Measurements from ENCODE around the gene OSTN. TPM values are rescaled to one million over a fixed set of nuclear protein-coding genes. Genes with fewer than 3 reads are reported as not detected.
"Not testable (repeated sequence)": the region's sequence is repeated elsewhere in the genome, so short reads cannot be mapped to it uniquely, and the experiment has no call there.

The OSTN gene
- total RNA-seq, 4 donors from 2014 or later, result not detected

DNA sequence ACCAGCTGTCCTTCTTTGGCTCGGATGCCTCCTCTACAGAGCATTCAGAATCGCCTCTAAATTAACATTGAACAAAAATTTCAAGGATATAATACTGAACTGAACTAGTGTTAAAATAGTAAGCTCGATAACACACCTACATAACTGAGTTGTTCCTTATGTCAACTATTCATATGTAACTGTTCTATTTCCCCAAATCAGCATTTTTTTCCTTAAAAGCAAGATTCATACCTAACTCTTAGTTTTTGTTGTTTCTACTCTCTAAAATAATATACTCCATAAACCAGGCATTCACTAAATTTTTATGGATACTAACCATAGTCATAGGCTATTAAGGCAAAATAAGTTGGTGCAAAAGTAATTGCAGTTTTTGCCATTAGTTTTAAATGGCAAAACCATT lies 32.7 kb upstream of the OSTN start:
- H3K9me3 ChIP-seq, result no peaks in the 10 kb centered on the region
- 84 to 87% methylated on average over 3 of the region's 3 CpGs for WGBS, 2 donors
- TF ChIP-seq EP300 (IDR thresholded peaks at IDR 0.05) (no peak), POLR2A (IDR thresholded peaks at IDR 0.05) (no peak)
- TF ChIP-seq, protein P1, sequence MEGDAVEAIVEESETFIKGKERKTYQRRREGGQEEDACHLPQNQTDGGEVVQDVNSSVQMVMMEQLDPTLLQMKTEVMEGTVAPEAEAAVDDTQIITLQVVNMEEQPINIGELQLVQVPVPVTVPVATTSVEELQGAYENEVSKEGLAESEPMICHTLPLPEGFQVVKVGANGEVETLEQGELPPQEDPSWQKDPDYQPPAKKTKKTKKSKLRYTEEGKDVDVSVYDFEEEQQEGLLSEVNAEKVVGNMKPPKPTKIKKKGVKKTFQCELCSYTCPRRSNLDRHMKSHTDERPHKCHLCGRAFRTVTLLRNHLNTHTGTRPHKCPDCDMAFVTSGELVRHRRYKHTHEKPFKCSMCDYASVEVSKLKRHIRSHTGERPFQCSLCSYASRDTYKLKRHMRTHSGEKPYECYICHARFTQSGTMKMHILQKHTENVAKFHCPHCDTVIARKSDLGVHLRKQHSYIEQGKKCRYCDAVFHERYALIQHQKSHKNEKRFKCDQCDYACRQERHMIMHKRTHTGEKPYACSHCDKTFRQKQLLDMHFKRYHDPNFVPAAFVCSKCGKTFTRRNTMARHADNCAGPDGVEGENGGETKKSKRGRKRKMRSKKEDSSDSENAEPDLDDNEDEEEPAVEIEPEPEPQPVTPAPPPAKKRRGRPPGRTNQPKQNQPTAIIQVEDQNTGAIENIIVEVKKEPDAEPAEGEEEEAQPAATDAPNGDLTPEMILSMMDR (IDR thresholded peaks at IDR 0.05), result no peak
- no peaks in the 10 kb centered on the region for H3K36me3 ChIP-seq
- H3K27me3 ChIP-seq, result no peaks in the 10 kb centered on the region
- no peak overlapping the region for H3K4me3 ChIP-seq
- no peak overlapping the region for H3K27ac ChIP-seq
- no peak for DNase-seq (ENCODE audit: low spot score in 2 of 2)
- no peaks in the 10 kb centered on the region for H3K4me1 ChIP-seq

DNA sequence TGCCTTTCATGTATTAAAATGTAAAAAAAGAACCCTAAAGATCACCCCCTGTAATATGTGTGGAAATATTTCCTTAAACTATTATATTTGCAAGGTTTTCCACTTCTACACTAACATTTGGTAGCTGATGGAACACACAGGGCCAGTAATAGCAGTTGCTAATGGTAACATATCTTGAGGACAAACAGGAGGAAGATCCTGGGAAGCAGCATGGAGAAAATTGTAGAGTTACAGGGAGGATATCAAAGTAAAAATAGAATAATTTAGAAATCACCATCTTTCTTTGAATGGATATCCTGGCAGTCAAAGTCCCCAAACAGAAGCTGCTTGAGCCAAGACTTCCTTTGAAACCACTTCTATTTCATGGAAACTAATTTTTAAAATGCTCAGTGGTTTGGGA lies 29.5 kb upstream of the OSTN start:
- TF ChIP-seq, protein P1 (IDR thresholded peaks at IDR 0.05), result no peak
- TF ChIP-seq POLR2A (IDR thresholded peaks at IDR 0.05), result no peak
- no peak for TF ChIP-seq EP300 (IDR thresholded peaks at IDR 0.05)
- no peak for DNase-seq (ENCODE audit: low spot score in 2 of 2)
- Histone ChIP-seq H3K27me3 (no peaks in the 10 kb centered on the region), H3K27ac (no peak overlapping the region), H3K4me3 (no peak overlapping the region), H3K9me3 (no peaks in the 10 kb centered on the region), H3K36me3 (no peaks in the 10 kb centered on the region), H3K4me1 (no peaks in the 10 kb centered on the region)

DNA sequence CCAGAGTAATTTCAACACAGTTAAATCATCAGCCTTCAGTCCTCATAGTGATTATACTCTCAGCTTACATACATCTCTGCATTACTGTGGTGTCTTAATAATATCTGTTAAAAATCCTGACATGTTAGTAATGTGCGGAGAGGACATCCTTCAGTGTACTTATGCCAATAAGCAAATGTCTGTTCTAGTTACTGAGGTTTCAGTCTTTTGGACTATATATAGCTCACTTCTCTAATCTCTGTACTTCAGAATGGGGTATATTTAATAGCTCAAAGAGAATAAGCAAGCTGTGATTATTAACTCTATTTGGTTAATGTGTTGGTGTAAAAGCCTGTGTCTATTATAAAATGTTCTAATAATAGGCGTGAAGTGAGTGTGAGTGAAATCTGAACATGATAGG lies 28.9 kb upstream of the OSTN start:
- Histone ChIP-seq H3K4me1 (no peaks in the 10 kb centered on the region), H3K4me3 (no peak overlapping the region), H3K36me3 (no peaks in the 10 kb centered on the region), H3K27me3 (no peaks in the 10 kb centered on the region), H3K27ac (no peak overlapping the region), H3K9me3 (no peaks in the 10 kb centered on the region)
- no peak for DNase-seq (ENCODE audit: low spot score in 2 of 2)
- WGBS, 2 donors, result 70 to 80% methylated on average over 2 of the region's 2 CpGs
- TF ChIP-seq, protein P1 (IDR thresholded peaks at IDR 0.05), result no peak
- no peak for TF ChIP-seq EP300 (IDR thresholded peaks at IDR 0.05)
- TF ChIP-seq POLR2A (IDR thresholded peaks at IDR 0.05), result no peak

DNA sequence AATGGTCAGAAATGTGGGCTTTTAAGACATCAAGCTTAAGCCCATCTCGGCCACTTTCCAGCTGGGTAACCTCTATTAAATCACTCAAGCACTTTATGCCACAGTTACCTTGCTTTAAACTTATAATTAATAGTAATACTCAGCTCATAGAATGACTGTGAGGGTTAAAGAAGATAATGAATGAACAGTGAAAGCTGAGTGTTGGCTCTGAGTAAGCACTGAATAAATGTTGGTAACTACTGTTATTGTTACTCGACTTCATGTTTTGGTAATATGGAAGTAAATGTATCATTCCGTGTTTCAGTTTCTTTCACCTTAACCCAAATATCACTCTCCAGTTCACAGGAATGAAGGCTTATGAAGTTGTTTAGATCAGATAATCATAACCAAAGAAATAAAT lies 23.9 kb upstream of the OSTN start:
- no peak for TF ChIP-seq EP300 (IDR thresholded peaks at IDR 0.05)
- no peaks in the 10 kb centered on the region for H3K9me3 ChIP-seq
- H3K36me3 ChIP-seq, result no peaks in the 10 kb centered on the region
- H3K27ac ChIP-seq, result no peak overlapping the region
- H3K4me1 ChIP-seq, result no peaks in the 10 kb centered on the region
- no peak for DNase-seq (ENCODE audit: low spot score in 2 of 2)
- no peak overlapping the region for H3K4me3 ChIP-seq
- 36 to 62% methylated on average over 3 of the region's 3 CpGs for WGBS, 2 donors
- no peaks in the 10 kb centered on the region for H3K27me3 ChIP-seq

DNA sequence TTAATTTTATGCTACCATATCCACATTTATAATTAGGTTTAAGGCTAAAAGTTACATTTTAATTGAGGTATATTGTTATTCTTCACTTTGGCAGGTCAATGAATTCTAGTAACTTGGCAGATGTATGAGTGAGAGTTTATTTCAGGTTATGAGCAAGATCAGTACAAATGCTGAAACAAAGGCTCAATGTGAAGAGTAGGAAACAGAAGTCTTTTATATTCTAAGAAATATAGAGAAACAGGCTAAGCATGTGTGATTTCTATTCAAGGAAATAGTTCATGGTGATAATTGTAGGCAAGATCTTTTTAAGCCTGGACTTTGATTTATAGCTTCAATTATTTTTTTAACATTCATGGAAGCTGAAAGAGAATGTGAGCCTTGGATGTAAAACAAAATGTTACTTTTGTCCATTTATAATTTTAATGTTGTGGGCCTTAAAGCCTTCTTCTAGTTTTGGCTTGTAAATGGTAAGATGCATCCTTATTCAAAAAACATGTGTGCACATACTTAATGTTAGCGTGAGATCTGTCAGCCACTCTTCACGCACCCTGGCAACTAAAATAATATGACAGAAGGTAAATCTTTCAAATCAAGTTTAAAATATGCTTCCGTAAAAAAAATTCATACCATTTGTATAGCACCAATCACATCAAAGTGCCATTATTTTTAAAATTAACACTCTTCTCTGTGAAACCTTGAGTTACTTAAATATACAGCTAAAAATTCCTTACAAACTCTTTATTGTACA lies 22.8 kb upstream of the OSTN start:
- no peak for DNase-seq (ENCODE audit: low spot score in 2 of 2)
- Histone ChIP-seq H3K4me3 (no peak overlapping the region), H3K36me3 (no peaks in the 10 kb centered on the region), H3K9me3 (no peaks in the 10 kb centered on the region), H3K4me1 (no peaks in the 10 kb centered on the region), H3K27ac (no peak overlapping the region), H3K27me3 (no peaks in the 10 kb centered on the region)
- 59 to 61% methylated on average over 3 of the region's 3 CpGs for WGBS, 2 donors
- no peak for TF ChIP-seq POLR2A (IDR thresholded peaks at IDR 0.05)
- TF ChIP-seq, protein P1 (IDR thresholded peaks at IDR 0.05), result no peak

DNA sequence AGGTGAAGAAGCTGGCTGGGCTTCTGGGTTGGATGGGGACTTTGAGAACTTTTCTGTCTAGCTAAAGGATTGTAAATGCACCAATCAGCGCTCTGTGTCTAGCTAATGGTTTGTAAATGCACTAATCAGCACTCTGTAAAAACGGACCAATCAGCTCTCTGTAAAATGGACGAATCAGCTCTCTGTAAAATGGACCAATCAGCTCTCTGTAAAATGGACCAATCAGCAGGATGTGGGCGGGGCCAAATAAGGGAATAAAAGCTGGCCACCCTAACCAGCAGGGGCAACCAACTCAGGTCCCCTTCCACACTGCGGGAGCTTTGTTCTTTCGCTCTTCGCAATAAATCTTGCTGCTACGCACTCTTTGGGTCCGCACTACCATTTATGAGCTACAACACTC lies 13.7 kb upstream of the OSTN start:
- 90% methylated on average over 9 of the region's 9 CpGs for WGBS, 2 donors
- not testable (repeated sequence) for H3K9me3 ChIP-seq

DNA sequence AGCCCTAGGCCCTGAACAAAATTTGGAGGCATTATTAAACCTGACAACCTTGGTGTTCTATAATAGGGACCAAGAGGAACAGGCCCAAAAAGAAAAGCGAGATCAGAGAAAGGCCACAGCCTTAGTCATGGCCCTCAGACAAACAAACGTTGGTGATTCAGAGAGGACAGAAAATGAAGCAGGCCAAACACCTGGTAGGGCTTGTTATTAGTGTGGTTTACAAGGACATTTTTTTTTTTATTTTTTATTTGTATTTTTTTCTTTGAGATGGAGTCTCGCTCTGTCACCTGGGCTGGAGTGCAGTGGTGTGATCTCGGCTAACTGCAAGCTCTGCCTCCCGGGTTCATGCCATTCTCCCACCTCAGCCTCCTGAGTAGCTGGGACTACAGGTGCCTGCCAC lies 10.8 kb upstream of the OSTN start:
- not testable (repeated sequence) for H3K27ac ChIP-seq; DNase-seq (ENCODE audit: low spot score in 2 of 2); H3K9me3 ChIP-seq; H3K27me3 ChIP-seq; H3K4me1 ChIP-seq; H3K36me3 ChIP-seq; H3K4me3 ChIP-seq
- WGBS, 2 donors, result 91 to 97% methylated on average over 5 of the region's 5 CpGs

More for the DNA sequence above, 13.7 kb upstream of the OSTN start:
- DNase-seq (ENCODE audit: low spot score in 2 of 2); H3K27me3 ChIP-seq; H3K27ac ChIP-seq; H3K4me3 ChIP-seq; H3K36me3 ChIP-seq; H3K4me1 ChIP-seq: not testable (repeated sequence)

DNA sequence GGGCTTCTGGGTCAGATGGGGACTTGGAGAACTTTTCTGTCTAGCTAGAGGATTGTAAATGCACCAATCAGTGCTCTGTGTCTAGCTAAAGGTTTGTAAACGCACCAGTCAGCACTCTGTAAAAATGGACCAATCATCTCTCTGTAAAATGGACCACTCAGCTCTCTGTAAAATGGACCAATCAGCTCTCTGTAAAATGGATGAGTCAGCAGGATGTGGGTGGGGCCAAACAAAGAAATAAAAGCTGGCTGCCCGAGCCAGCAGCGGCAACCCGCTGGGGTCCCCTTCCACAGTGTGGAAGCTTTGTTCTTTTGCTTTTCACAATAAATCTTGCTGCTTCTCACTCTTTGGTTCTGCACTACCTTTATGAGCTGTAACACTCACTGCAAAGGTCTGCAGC lies 6.8 kb upstream of the OSTN start:
- H3K9me3 ChIP-seq; H3K4me3 ChIP-seq; H3K4me1 ChIP-seq; DNase-seq (ENCODE audit: low spot score in 2 of 2); H3K27me3 ChIP-seq; H3K36me3 ChIP-seq; H3K27ac ChIP-seq: not testable (repeated sequence)
- 77 to 90% methylated on average over 4 of the region's 4 CpGs for WGBS, 2 donors

Measured in tibial nerve (tissue), 4 donors.